Hepatocyte (in vitro differentiated cells): Measurements from ENCODE around the gene AKNAD1.
"Not testable (repeated sequence)": the region's sequence is repeated elsewhere in the genome, so short reads cannot be mapped to it uniquely, and the experiment has no call there.

Source experiments
- EZH2 ChIP-seq: fragments of 200-600 bp; sonication (generic); IDR thresholded peaks from 2 replicates; pipeline ENCODE4 v1.6.1; 2016; ENCODE audit warnings: antibody characterized with exemption, mild to moderate bottlenecking, borderline replicate concordance
- EZH2phosphoT487 ChIP-seq: fragments of 200-600 bp; sonication (generic); IDR thresholded peaks from one replicate; pipeline ENCODE4 v1.6.1; 2018; ENCODE audit warnings: antibody characterized with exemption, mild to moderate bottlenecking, low read depth, moderate library complexity; ENCODE audit not compliant: unreplicated experiment, severe bottlenecking
- TF ChIP-seq, protein P1 (sequence below): fragments of 200-600 bp; sonication (generic); IDR thresholded peaks from 2 replicates; pipeline ENCODE4 v1.5.1; 2016; ENCODE audit warnings: antibody characterized with exemption, mild to moderate bottlenecking; ENCODE audit not compliant: poor library complexity

DNA sequence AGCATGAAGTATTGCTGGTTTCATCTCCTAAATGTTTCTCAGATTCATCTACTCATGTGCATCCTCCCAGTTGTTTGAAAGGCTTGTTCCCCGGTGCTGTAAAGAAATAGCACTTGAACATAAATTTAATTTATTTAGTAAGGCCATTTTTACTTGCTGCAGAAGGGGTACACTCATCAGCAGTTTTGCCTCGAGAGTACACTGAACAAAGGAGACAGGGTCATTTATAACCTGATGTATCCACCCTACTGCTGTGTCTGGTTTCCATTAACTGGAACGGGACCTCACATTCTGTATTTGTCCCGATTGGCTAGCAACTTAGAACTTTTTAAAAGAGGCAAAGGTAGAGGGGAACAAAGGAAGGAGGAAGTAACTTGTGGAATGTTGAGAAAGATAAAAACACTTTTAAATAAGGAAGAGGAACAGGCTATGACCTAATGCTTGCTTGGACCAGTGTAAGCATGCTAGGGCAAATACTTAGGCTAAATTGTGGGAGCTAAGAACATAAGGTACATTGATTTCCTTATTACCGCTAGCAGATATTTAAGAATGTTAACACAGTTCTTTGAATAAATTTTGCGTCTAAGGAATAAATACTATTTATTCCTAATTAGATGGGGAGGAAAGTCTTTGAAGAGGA is 32.2 kb upstream of the AKNAD1 start:
- TF ChIP-seq, protein P1, sequence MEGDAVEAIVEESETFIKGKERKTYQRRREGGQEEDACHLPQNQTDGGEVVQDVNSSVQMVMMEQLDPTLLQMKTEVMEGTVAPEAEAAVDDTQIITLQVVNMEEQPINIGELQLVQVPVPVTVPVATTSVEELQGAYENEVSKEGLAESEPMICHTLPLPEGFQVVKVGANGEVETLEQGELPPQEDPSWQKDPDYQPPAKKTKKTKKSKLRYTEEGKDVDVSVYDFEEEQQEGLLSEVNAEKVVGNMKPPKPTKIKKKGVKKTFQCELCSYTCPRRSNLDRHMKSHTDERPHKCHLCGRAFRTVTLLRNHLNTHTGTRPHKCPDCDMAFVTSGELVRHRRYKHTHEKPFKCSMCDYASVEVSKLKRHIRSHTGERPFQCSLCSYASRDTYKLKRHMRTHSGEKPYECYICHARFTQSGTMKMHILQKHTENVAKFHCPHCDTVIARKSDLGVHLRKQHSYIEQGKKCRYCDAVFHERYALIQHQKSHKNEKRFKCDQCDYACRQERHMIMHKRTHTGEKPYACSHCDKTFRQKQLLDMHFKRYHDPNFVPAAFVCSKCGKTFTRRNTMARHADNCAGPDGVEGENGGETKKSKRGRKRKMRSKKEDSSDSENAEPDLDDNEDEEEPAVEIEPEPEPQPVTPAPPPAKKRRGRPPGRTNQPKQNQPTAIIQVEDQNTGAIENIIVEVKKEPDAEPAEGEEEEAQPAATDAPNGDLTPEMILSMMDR: not testable (repeated sequence)
- TF ChIP-seq EZH2, EZH2phosphoT487: not testable (repeated sequence)
